C4-2B (cell line): Measurements from ENCODE around the gene SLC22A12.

ENCODE experiments used
- H3K27ac ChIP-seq: fragments of 450-650 bp; 2 replicates; pipeline ENCODE4 v1.5.1; 2017
- ZFX ChIP-seq: fragments of 450-650 bp; IDR thresholded peaks from 2 replicates; pipeline ENCODE4 v1.6.1; 2017
- TF ChIP-seq, protein P1 (sequence below): fragments of 450-650 bp; conservative IDR thresholded peaks from 2 replicates; pipeline ENCODE4 v1.5.1; 2017; ENCODE audit warnings: mild to moderate bottlenecking

Gene SLC22A12

DNA sequence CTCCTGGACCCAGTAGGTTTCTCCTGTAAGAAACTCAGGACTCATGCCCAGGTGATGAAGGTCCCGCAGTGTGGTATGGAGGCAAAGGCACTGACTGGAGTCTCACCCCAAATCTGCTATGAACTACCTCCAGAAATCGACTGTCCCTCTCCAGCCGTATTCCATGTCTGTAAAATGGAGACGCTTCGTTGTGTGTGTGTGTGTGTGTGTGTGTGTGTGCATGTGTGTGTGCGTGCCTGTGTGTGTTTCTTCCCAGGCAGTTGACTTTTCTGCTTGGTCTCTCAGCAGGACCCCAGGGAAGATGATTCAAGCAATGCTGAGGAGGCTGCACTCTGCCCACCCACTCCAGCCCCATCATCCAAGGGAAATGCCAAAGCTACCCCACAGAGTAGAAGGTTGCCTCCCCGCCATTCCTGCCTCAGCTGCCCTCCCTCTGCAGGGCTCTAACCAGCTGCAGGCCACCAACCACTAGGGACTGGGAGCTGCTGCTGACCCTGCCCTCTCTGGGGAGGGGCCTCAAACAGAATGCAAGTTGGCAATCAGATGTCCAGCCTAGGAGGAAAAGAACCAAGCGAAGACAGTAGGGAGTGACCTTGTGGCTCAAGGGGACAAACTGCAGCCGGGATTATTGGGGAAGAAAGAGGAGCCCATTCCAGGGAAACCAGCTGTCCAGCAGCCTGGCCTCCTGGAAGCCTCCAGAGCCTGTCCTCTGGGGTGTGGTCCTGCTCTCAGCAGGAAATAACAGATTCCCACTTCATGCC is 56.2 kb downstream of the SLC22A12 start:
- no peak overlapping the region for H3K27ac ChIP-seq
- TF ChIP-seq, protein P1, sequence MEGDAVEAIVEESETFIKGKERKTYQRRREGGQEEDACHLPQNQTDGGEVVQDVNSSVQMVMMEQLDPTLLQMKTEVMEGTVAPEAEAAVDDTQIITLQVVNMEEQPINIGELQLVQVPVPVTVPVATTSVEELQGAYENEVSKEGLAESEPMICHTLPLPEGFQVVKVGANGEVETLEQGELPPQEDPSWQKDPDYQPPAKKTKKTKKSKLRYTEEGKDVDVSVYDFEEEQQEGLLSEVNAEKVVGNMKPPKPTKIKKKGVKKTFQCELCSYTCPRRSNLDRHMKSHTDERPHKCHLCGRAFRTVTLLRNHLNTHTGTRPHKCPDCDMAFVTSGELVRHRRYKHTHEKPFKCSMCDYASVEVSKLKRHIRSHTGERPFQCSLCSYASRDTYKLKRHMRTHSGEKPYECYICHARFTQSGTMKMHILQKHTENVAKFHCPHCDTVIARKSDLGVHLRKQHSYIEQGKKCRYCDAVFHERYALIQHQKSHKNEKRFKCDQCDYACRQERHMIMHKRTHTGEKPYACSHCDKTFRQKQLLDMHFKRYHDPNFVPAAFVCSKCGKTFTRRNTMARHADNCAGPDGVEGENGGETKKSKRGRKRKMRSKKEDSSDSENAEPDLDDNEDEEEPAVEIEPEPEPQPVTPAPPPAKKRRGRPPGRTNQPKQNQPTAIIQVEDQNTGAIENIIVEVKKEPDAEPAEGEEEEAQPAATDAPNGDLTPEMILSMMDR: no peak
- no peak for TF ChIP-seq ZFX

DNA sequence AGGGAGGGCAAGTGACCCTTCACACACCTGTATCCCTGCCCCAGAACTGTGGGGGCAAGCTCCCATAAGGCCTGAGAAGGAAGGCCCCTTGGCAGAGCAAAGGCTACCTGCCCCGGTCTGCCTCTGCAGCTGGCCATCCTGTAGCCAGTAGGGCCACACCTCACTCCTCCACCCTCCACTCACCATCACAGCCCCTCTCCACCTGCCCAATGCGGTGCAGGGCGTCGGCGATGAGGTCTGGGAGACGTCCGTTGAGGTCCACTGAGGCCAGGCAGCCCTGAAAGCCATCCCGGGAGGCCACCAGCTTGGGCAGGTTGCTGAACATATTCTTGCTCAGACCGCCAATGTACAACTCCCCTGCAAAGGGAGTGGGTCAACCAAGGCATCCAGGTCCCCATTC is 57.5 kb downstream of the SLC22A12 start:
- H3K27ac ChIP-seq: no peak overlapping the region
- TF ChIP-seq ZFX: no peak
- TF ChIP-seq, protein P1: no peak

- H3K27ac ChIP-seq: no peak overlapping the region
- TF ChIP-seq, protein P1: peak; percentile 57
- no peak for TF ChIP-seq ZFX
These were observed 58.3 kb downstream of the SLC22A12 start for GRCh38 chr11:64649291-64649697.

GRCh38 chr11:64650923-64651523 is 60.0 kb downstream of the SLC22A12 start:
- no peak overlapping the region for H3K27ac ChIP-seq
- TF ChIP-seq ZFX: no peak
- TF ChIP-seq, protein P1: peak; percentile 48
